ENCODE measurements around the gene IL5.

DNA sequence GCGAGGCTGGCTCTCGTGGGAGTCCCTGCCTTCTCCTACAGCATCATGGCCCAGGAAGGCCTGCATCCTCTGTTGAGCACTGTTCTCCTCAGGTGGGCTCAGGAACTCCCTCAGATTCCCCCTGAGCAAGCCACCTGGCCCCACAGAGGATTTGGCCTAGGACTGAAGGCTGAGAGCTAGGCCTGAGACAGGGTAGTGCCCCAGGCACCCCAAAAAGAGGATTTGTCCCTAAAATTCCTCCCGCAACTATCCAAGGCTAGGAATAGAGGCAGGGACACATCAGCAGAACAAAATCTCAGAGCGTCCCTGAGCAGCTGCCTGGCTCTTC, 41.7 kb downstream of the IL5 start:
- TF ChIP-seq, protein P1, sequence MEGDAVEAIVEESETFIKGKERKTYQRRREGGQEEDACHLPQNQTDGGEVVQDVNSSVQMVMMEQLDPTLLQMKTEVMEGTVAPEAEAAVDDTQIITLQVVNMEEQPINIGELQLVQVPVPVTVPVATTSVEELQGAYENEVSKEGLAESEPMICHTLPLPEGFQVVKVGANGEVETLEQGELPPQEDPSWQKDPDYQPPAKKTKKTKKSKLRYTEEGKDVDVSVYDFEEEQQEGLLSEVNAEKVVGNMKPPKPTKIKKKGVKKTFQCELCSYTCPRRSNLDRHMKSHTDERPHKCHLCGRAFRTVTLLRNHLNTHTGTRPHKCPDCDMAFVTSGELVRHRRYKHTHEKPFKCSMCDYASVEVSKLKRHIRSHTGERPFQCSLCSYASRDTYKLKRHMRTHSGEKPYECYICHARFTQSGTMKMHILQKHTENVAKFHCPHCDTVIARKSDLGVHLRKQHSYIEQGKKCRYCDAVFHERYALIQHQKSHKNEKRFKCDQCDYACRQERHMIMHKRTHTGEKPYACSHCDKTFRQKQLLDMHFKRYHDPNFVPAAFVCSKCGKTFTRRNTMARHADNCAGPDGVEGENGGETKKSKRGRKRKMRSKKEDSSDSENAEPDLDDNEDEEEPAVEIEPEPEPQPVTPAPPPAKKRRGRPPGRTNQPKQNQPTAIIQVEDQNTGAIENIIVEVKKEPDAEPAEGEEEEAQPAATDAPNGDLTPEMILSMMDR (IDR thresholded peaks at IDR 0.05; ENCODE audit: insufficient read depth, low read length, poor library complexity, severe bottlenecking) = no peak
- TF ChIP-seq EZH2phosphoT487 (conservative IDR thresholded peaks at IDR 0.05; ENCODE audit: low read length) = no peak

All from SU-DHL-6 (cell line).